HS-27A (cell line): ENCODE results near the gene PDE4D.

Experiments used
- DNase-seq: peaks from one replicate; pipeline ENCODE4 v3.0.0-alpha.2; 2012; ENCODE audit warnings: low read depth, missing footprints

PDE4D gene

GRCh38 chr5:59838989-59839388, 54.5 kb downstream of the PDE4D start:
- DNase-seq: no peak

GRCh38 chr5:59838067-59838466, 55.5 kb downstream of the PDE4D start:
- DNase-seq: no peak

GRCh38 chr5:59837071-59837470, 56.5 kb downstream of the PDE4D start:
- DNase-seq: no peak

- DNase-seq: no peak
Measured at GRCh38 chr5:59835800-59836199, 57.7 kb downstream of the PDE4D start.

GRCh38 chr5:59833448-59833847, 60.1 kb downstream of the PDE4D start:
- DNase-seq: no peak

GRCh38 chr5:59832577-59833301, 60.8 kb downstream of the PDE4D start:
- DNase-seq: no peak

- DNase-seq: no peak
Measured at GRCh38 chr5:59831326-59832010, 62.1 kb downstream of the PDE4D start.

- DNase-seq: no peak
Measured at GRCh38 chr5:59830536-59831200, 62.9 kb downstream of the PDE4D start.

- DNase-seq: no peak
Measured at GRCh38 chr5:59829922-59830321, 63.6 kb downstream of the PDE4D start.

GRCh38 chr5:59829386-59829785, 64.1 kb downstream of the PDE4D start:
- DNase-seq: no peak

GRCh38 chr5:59828623-59829022, 64.9 kb downstream of the PDE4D start:
- no peak for DNase-seq

GRCh38 chr5:59826996-59827395, 66.5 kb downstream of the PDE4D start:
- no peak for DNase-seq

GRCh38 chr5:59823420-59823819, 70.1 kb downstream of the PDE4D start:
- DNase-seq: no peak

GRCh38 chr5:59819806-59820205, 73.7 kb downstream of the PDE4D start:
- DNase-seq: no peak

- no peak for DNase-seq
Measured at GRCh38 chr5:59817536-59817935, 76.0 kb downstream of the PDE4D start.

GRCh38 chr5:59816654-59817300, 76.7 kb downstream of the PDE4D start:
- DNase-seq: no peak

- no peak for DNase-seq
Measured at GRCh38 chr5:59814537-59814872, 79.0 kb downstream of the PDE4D start.

- peak; percentile 68 for DNase-seq
Measured at GRCh38 chr5:59813761-59814536, 79.6 kb downstream of the PDE4D start.

- DNase-seq: peak; percentile 31
Measured at GRCh38 chr5:59810041-59810440, 83.5 kb downstream of the PDE4D start.

- no peak for DNase-seq
Measured at GRCh38 chr5:59807806-59808205, 85.7 kb downstream of the PDE4D start.

- no peak for DNase-seq
Measured at GRCh38 chr5:59800347-59800893, 93.1 kb downstream of the PDE4D start.
